HuH-7 (cell line): ENCODE results near the gene HPCA.

ENCODE experiments used
- DNase-seq: peaks from one replicate; pipeline ENCODE4 v3.0.0; 2011; ENCODE audit warnings: low spot score

The HPCA gene

DNA sequence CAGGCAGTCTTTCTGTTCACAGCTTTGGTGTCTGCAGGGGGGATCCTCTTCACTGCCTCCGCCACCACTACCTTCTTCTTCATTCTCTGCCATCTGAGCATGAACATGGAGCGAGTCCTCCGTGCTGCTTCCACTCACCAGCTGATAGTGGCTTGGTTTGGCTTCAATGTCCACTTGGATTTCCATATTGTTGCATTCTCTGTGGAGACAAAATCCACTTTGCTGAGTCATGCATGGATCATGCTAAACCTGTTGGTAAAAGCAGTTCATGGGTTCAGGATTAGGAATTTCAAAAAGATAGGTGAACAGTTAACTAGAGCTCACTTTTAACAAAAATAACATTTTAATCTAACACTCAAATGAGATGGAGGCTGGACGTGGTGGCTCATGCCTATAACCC, 50.8 kb downstream of the HPCA start:
- no peak for DNase-seq

- DNase-seq, result no peak
Observed at GRCh38 chr1:32939655-32940371, 53.5 kb downstream of the HPCA start.

DNA sequence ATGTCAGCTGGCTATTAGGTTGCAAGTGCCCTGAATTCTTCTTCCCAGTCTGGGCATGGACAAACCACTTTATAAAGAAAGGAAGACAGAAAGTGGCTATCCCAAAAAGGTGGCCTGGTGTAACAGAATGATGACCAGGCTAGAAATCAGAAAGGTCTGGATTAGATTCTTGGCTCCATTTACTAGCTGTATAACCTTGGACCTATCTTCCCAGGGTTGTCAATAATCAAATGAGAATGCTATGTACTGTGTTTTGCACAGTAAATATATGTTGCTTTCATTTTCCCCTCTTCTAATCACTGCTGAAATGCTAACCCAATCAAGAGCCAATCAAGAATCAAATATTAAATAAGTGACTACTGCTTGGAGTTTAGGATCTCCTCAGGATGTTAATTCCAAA, 57.9 kb downstream of the HPCA start:
- DNase-seq, result no peak
